GM19452 (cell line): ENCODE measurements around the gene PPP1R1A.

Source experiments
- ATAC-seq: cut with Tn5 transposase; IDR thresholded peaks from one replicate; pipeline ENCODE4 v1.9.1; 2021; ENCODE audit not compliant: unreplicated experiment

Gene PPP1R1A

GRCh38 chr12:54572881-54573280 is 15.6 kb downstream of the PPP1R1A start:
- no peak for ATAC-seq

- no peak for ATAC-seq
These were observed 17.0 kb downstream of the PPP1R1A start for GRCh38 chr12:54571193-54572188.

- ATAC-seq, result no peak
These were observed 18.4 kb downstream of the PPP1R1A start for GRCh38 chr12:54569995-54570528.

GRCh38 chr12:54569072-54569471 is 19.4 kb downstream of the PPP1R1A start:
- no peak for ATAC-seq

- ATAC-seq, result no peak
These were observed 21.7 kb downstream of the PPP1R1A start for GRCh38 chr12:54566792-54567191.

- no peak for ATAC-seq
These were observed 22.4 kb downstream of the PPP1R1A start for GRCh38 chr12:54565986-54566544.

- ATAC-seq, result no peak
These were observed 23.0 kb downstream of the PPP1R1A start for GRCh38 chr12:54565310-54565985.

GRCh38 chr12:54564768-54565167 is 23.7 kb downstream of the PPP1R1A start:
- no peak for ATAC-seq

- ATAC-seq, result no peak
These were observed 24.7 kb downstream of the PPP1R1A start for GRCh38 chr12:54563787-54564186.

GRCh38 chr12:54562750-54563356 is 25.6 kb downstream of the PPP1R1A start:
- ATAC-seq, result no peak

- ATAC-seq, result no peak
These were observed 27.3 kb downstream of the PPP1R1A start for GRCh38 chr12:54561164-54561563.

GRCh38 chr12:54560374-54560858 is 28.0 kb downstream of the PPP1R1A start:
- ATAC-seq, result peak; percentile 100

GRCh38 chr12:54558759-54559158 is 29.7 kb downstream of the PPP1R1A start:
- no peak for ATAC-seq

GRCh38 chr12:54558311-54558710 is 30.1 kb downstream of the PPP1R1A start:
- no peak for ATAC-seq

GRCh38 chr12:54555670-54556257 is 32.7 kb downstream of the PPP1R1A start:
- no peak for ATAC-seq

- ATAC-seq, result no peak
These were observed 38.5 kb downstream of the PPP1R1A start for GRCh38 chr12:54549774-54550451.

- no peak for ATAC-seq
These were observed 41.9 kb downstream of the PPP1R1A start for GRCh38 chr12:54546511-54546910.

GRCh38 chr12:54544743-54545142 is 43.7 kb downstream of the PPP1R1A start:
- no peak for ATAC-seq

GRCh38 chr12:54543526-54543925 is 44.9 kb downstream of the PPP1R1A start:
- ATAC-seq, result no peak

GRCh38 chr12:54541751-54542290 is 46.6 kb downstream of the PPP1R1A start:
- ATAC-seq, result no peak
